ENCODE measurements around the gene NEURL1B.

- TF ChIP-seq, protein P1, sequence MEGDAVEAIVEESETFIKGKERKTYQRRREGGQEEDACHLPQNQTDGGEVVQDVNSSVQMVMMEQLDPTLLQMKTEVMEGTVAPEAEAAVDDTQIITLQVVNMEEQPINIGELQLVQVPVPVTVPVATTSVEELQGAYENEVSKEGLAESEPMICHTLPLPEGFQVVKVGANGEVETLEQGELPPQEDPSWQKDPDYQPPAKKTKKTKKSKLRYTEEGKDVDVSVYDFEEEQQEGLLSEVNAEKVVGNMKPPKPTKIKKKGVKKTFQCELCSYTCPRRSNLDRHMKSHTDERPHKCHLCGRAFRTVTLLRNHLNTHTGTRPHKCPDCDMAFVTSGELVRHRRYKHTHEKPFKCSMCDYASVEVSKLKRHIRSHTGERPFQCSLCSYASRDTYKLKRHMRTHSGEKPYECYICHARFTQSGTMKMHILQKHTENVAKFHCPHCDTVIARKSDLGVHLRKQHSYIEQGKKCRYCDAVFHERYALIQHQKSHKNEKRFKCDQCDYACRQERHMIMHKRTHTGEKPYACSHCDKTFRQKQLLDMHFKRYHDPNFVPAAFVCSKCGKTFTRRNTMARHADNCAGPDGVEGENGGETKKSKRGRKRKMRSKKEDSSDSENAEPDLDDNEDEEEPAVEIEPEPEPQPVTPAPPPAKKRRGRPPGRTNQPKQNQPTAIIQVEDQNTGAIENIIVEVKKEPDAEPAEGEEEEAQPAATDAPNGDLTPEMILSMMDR (conservative IDR thresholded peaks at IDR 0.05): no peak
- no peak for TF ChIP-seq ZFX (IDR thresholded peaks at IDR 0.05)
Measured at GRCh38 chr5:172634106-172634899, 6.8 kb upstream of the NEURL1B start.
